ENCODE data around the gene SNPH. TPM values are rescaled to one million over a fixed set of nuclear protein-coding genes. Genes with fewer than 3 reads are reported as not detected.

SNPH gene
- total RNA-seq, 4 donors from 2014 or later = 2.1 to 14.0 (median 4.5) TPM

GRCh38 chr20:1277529-1278322, 11.6 kb downstream of the SNPH start:
- no peaks in the 10 kb centered on the region for H3K27me3 ChIP-seq

GRCh38 chr20:1278993-1279392, 12.9 kb downstream of the SNPH start:
- no peaks in the 10 kb centered on the region for H3K36me3 ChIP-seq
- no peak for DNase-seq

More at GRCh38 chr20:1277529-1278322, 11.6 kb downstream of the SNPH start:
- DNase-seq = no peak
- no peaks in the 10 kb centered on the region for H3K36me3 ChIP-seq
- no peak overlapping the region for H3K27ac ChIP-seq
- no peaks in the 10 kb centered on the region for H3K4me1 ChIP-seq
- no peak overlapping the region for H3K4me3 ChIP-seq
- TF ChIP-seq CTCF (IDR thresholded peaks at IDR 0.05) (no peak), POLR2A (IDR thresholded peaks at IDR 0.05) (no peak)
- no peaks in the 10 kb centered on the region for H3K9me3 ChIP-seq
- intact Hi-C loops (cut with DNase I; ENCODE audit: low total_unique reads) = no loop called here

GRCh38 chr20:1280195-1281102, 14.4 kb downstream of the SNPH start:
- no peak for DNase-seq
- Histone ChIP-seq H3K36me3 (no peaks in the 10 kb centered on the region), H3K4me3 (no peak overlapping the region), H3K27ac (no peak overlapping the region), H3K27me3 (no peaks in the 10 kb centered on the region), H3K9me3 (no peaks in the 10 kb centered on the region), H3K4me1 (no peaks in the 10 kb centered on the region)
- no peak for TF ChIP-seq CTCF (IDR thresholded peaks at IDR 0.05)
- TF ChIP-seq POLR2A (IDR thresholded peaks at IDR 0.05) = no peak
- intact Hi-C loops (cut with DNase I; ENCODE audit: low total_unique reads) = no loop called here

More at GRCh38 chr20:1278993-1279392, 12.9 kb downstream of the SNPH start:
- no peaks in the 10 kb centered on the region for H3K4me1 ChIP-seq
- H3K4me3 ChIP-seq = no peak overlapping the region
- no peak overlapping the region for H3K27ac ChIP-seq
- H3K9me3 ChIP-seq = no peaks in the 10 kb centered on the region
- no peaks in the 10 kb centered on the region for H3K27me3 ChIP-seq
- intact Hi-C loops (cut with DNase I; ENCODE audit: low total_unique reads) = no loop called here
- TF ChIP-seq POLR2A (IDR thresholded peaks at IDR 0.05) (no peak), CTCF (IDR thresholded peaks at IDR 0.05) (no peak)

- Histone ChIP-seq H3K4me3 (no peak overlapping the region), H3K27me3 (no peaks in the 10 kb centered on the region), H3K4me1 (no peaks in the 10 kb centered on the region), H3K9me3 (no peaks in the 10 kb centered on the region), H3K36me3 (no peaks in the 10 kb centered on the region), H3K27ac (no peak overlapping the region)
- no peak for DNase-seq
- no peak for TF ChIP-seq CTCF (IDR thresholded peaks at IDR 0.05)
- TF ChIP-seq POLR2A (IDR thresholded peaks at IDR 0.05) = no peak
- intact Hi-C loops (cut with DNase I; ENCODE audit: low total_unique reads) = no loop called here
These were observed 15.4 kb downstream of the SNPH start for GRCh38 chr20:1281279-1282057.
